GM21528 (cell line): ENCODE data around the gene ATP8B4.

Experiments
- ATAC-seq: cut with Tn5 transposase; IDR thresholded peaks from one replicate; pipeline ENCODE4 v1.9.1; 2021; ENCODE audit warnings: mild to moderate bottlenecking, moderate library complexity; ENCODE audit not compliant: unreplicated experiment, low FRiP score

The ATP8B4 gene

DNA sequence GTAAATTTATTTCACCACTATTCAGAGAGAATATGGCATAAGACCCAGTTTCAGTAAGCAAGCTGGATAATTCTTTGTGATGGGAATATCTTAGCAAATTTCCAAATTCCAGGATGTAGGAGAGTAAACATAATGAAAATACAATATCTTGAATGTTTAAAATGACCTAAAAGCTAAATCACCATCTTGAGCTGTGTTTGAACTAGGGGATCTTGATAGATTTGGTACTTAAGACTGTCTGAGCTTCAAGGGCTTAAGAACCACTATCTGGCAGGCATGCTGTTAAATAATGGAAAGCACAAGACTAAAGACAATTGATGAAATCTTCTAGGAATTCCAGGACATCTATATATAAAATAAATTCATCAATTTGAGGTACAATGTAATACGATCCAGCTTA is 217.7 kb downstream of the ATP8B4 start:
- ATAC-seq = no peak

DNA sequence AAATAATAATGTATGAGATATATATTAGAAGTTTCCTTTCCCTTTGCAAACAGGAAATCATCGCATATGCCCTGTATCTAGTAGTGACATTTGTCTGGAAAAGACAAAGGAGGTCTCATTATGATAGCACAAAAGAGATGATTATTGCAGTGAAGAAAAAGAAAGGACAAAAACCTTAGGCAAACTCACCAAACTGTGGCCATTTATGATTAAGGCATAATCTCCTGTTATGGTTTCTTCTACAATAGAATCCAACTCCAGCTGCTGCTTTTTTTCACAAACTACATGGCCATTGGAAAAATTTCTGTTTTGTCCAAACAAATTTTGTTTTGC is 218.2 kb downstream of the ATP8B4 start:
- no peak for ATAC-seq

DNA sequence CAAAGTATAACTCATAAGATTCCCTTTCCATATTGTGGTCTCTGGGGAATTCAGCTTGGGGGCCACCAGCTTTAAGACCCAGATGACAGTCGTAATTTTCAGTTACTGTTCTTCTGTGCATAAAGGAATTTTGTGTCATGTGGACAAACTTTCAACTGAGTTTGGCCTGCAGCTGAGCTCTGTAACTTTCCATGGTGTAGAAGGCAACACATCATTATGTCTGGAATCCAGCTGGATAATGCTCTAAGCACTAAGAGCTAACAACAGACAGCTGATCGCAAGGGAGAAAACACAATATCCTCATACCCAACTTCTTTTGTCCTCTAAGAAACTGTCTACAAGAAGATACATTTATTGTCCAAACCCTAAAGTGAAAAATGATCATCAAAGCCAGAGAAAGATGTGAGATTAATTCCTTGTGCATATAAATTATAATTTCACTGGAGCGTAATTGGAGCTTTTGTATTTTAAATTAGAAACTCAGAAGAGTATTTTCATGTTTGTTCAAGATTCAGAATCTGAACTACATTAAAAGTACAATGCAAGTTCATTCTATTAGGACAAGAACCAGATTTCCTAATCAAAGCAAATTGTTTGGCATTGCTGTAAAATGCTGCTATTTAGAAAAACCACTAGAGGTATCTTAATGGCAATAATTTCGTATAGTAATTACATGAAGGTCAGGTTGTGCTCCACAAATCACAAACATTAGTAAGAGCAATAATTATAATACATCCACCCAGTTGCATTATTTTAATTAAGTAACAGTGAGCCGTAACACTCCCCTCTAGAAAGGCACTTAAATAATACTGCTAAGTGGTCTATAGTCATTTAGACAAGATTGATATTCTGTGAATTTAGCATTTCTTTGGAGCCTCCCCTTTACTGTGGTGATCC is 218.8 kb downstream of the ATP8B4 start:
- no peak for ATAC-seq

GRCh38 chr15:49898575-49899283 is 220.3 kb downstream of the ATP8B4 start:
- no peak for ATAC-seq

- no peak for ATAC-seq
These were observed 220.9 kb downstream of the ATP8B4 start for GRCh38 chr15:49898097-49898496.

- no peak for ATAC-seq
These were observed 223.4 kb downstream of the ATP8B4 start for GRCh38 chr15:49895347-49896223.

DNA sequence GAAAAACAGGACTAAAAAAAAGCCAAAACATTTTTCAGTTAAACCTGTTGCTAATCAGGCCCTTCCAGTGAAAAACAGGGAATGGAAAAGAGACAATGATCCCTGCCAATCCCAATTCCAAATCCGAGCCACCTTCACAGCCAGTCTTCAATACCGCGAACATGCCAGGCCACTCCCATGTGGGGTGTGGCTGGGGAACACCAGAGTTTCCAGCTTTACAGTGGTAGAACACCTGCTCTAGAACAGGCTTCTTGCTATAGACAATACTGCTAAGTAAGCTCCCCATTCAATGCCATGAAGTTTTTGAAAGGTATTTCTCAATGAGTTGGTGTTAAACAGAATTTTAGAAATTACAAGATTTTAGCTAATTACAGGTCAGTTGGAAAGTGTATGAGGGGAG is 228.3 kb downstream of the ATP8B4 start:
- ATAC-seq = no peak

- no peak for ATAC-seq
These were observed 229.5 kb downstream of the ATP8B4 start for GRCh38 chr15:49889536-49889935.

- no peak for ATAC-seq
These were observed 230.3 kb downstream of the ATP8B4 start for GRCh38 chr15:49888734-49889133.

GRCh38 chr15:49888323-49888693 is 230.7 kb downstream of the ATP8B4 start:
- no peak for ATAC-seq

DNA sequence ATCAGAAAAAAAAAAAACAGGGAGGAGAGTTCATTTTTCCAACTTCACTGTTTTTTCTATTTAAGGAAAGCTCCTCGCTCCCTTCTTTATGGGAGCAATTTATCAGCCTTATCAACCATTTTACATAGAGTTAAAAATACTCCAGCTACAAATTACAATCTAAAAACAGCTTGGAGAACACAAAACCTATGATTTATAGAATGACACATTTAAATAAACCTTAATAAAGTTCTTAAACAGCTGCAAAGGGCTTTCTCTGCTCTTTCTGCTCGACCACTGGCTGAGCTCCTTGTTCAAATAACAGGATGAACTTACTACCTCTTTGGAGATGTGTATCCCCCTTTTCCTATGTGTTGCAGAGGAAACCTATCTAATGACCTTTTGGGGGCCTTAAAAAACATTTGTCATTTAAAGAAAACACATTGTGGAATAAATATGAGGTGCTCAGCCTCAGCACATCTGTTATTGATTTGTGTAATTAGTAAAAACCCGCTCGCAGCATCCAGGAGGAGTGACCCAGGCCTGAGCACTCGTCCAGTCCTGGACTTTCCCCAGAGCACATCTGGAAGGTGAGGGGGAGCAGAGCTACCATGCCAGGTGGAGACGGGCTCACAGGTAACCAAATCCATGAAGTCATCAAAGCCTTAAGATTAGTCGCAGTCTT is 231.2 kb downstream of the ATP8B4 start:
- no peak for ATAC-seq

GRCh38 chr15:49883121-49883520 is 235.9 kb downstream of the ATP8B4 start:
- no peak for ATAC-seq

GRCh38 chr15:49881866-49882265 is 237.2 kb downstream of the ATP8B4 start:
- no peak for ATAC-seq

- ATAC-seq = no peak
These were observed 237.6 kb downstream of the ATP8B4 start for GRCh38 chr15:49881433-49881832.

DNA sequence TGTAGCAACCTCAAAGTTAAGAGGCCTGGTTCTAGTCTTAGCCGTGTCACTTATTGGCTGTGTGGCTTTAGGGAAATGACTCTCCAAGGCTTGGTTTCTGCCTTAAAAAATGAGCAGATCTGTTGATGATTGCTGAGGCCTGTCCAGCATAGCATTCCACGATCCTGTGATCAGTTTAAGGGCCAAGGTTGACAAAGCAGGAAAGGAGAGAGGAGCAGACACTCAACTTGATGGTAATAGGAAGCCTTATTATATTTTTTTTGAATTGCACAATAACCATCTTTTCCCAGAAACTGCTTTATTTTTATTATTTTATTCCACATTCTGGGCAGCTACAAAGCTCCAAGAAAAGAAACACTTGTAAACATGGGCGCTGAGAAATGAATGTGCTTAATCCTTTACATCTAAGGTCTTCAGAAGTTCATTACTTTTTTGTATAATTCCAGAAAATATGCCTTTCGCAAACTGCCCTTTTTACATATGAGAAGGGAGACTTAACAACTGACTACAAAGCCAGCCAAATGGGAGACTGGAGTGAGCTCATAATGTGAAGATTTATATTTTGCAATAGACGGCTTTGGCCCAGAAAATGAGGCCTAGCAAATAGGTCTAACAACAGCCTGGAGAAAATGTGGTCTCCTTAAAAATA is 241.0 kb downstream of the ATP8B4 start:
- no peak for ATAC-seq

GRCh38 chr15:49877117-49877872 is 241.7 kb downstream of the ATP8B4 start:
- no peak for ATAC-seq

- ATAC-seq = no peak
These were observed 242.5 kb downstream of the ATP8B4 start for GRCh38 chr15:49876401-49877038.

DNA sequence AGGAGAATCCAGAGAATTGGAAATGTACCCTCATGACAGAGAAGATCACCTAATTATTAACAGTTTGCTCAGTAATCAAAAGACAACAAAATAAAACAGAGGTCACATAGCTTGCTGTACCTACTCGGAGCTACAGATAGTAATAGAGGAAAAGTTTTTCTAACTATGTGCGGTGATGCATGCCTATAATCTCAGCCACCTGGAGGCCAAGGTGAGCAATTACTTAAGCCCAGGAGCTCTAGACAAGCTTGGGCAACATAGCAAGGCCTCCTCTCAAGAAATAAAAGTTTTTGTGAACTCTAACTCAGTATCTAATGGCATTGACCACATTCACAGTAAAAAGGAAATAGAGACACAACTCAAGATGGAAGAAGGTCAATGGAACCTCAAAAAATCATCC is 243.6 kb downstream of the ATP8B4 start:
- ATAC-seq = no peak

DNA sequence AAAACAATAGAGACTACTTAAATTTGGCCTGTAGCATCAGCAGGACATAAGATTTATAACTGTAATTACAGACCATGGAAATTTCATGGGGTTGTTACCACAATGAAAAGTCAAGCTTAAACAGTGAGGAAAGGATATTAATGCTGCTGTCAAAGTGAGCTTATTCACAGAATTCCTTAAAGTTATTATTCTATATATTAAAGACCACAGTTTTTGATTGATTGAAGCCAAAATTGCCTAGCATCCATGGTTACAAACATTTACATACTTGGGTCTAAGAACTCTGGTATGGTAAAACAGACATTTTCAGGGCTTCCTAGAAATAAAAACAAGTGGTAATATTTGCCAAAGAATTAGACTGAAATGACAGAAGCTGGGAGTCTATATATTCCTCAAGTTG is 248.6 kb downstream of the ATP8B4 start:
- no peak for ATAC-seq
